Measurements from ENCODE around the gene GCK. TPM values are rescaled to one million over a fixed set of nuclear protein-coding genes. Genes with fewer than 3 reads are reported as not detected.

Gene GCK
- polyA plus RNA-seq, result 1 to 10 TPM in 1 of 3 donors, under 1 TPM in 2; 0.56 to 1.4 (median 0.64) TPM

- 81 to 86% (median 82%) methylated on average over 11 of the region's 11 CpGs for WGBS, 3 donors
- no peak within 1 kb of the TSS for H3K27ac ChIP-seq (ENCODE audit: low read depth, low read length)
Observed at GRCh38 chr7:44189286-44189992, at the start of gene GCK. TSS of gene GCK (minus strand) at chr7:44189439. CDS start at chr7:44188953, 486 bp downstream.

- no peak overlapping the region for H3K27ac ChIP-seq (ENCODE audit: low read depth, low read length)
- WGBS, 3 donors, result 72 to 83% (median 82%) methylated on average over 17 of the region's 17 CpGs
Observed at GRCh38 chr7:44238116-44238695, 49.0 kb upstream of the GCK start.

GRCh38 chr7:44237696-44238095 is 48.5 kb upstream of the GCK start:
- 81 to 92% (median 90%) methylated on average over 10 of the region's 10 CpGs for WGBS, 3 donors

GRCh38 chr7:44236333-44236728 is 47.1 kb upstream of the GCK start:
- 53 to 63% (median 63%) methylated on average over 4 of the region's 4 CpGs for WGBS, 3 donors
- H3K27ac ChIP-seq (ENCODE audit: low read depth, low read length), result no peak overlapping the region

More at GRCh38 chr7:44237696-44238095, 48.5 kb upstream of the GCK start:
- no peak overlapping the region for H3K27ac ChIP-seq (ENCODE audit: low read depth, low read length)

GRCh38 chr7:44235582-44236332 is 46.5 kb upstream of the GCK start:
- no peak overlapping the region for H3K27ac ChIP-seq (ENCODE audit: low read depth, low read length)
- 70 to 86% (median 75%) methylated on average over 22 of the region's 22 CpGs for WGBS, 3 donors

- 85 to 88% (median 85%) methylated on average over 8 of the region's 8 CpGs for WGBS, 3 donors
- H3K27ac ChIP-seq (ENCODE audit: low read depth, low read length), result no peak overlapping the region
Observed at GRCh38 chr7:44235066-44235465, 45.8 kb upstream of the GCK start.

GRCh38 chr7:44232901-44233715 is 43.9 kb upstream of the GCK start:
- H3K27ac ChIP-seq (ENCODE audit: low read depth, low read length), result no peak overlapping the region
- WGBS, 3 donors, result 75 to 84% (median 77%) methylated on average over 21 to 22 of the region's 22 CpGs

GRCh38 chr7:44232396-44232795 is 43.2 kb upstream of the GCK start:
- WGBS, 3 donors, result 83 to 87% (median 86%) methylated on average over 13 of the region's 13 CpGs

GRCh38 chr7:44231088-44231487 is 41.8 kb upstream of the GCK start:
- no peak overlapping the region for H3K27ac ChIP-seq (ENCODE audit: low read depth, low read length)
- 87 to 93% (median 88%) methylated on average over 12 of the region's 12 CpGs for whole genome bisulfite sequencing, 3 donors

More at GRCh38 chr7:44232396-44232795, 43.2 kb upstream of the GCK start:
- no peak overlapping the region for H3K27ac ChIP-seq (ENCODE audit: low read depth, low read length)

GRCh38 chr7:44230286-44230685 is 41.0 kb upstream of the GCK start:
- H3K27ac ChIP-seq (ENCODE audit: low read depth, low read length), result no peak overlapping the region
- 85 to 91% (median 91%) methylated on average over 7 of the region's 7 CpGs for WGBS, 3 donors

GRCh38 chr7:44229546-44230105 is 40.4 kb upstream of the GCK start:
- H3K27ac ChIP-seq (ENCODE audit: low read depth, low read length), result no peak overlapping the region
- WGBS, 3 donors, result 81 to 84% (median 82%) methylated on average over 11 of the region's 11 CpGs

GRCh38 chr7:44228571-44229350 is 39.5 kb upstream of the GCK start:
- no peak overlapping the region for H3K27ac ChIP-seq (ENCODE audit: low read depth, low read length)
- 79 to 88% (median 82%) methylated on average over 21 to 29 of the region's 29 CpGs for WGBS, 3 donors

GRCh38 chr7:44227911-44228310 is 38.7 kb upstream of the GCK start:
- WGBS, 3 donors, result 69 to 87% (median 77%) methylated on average over 14 of the region's 14 CpGs
- H3K27ac ChIP-seq (ENCODE audit: low read depth, low read length), result no peak overlapping the region

GRCh38 chr7:44226396-44226753 is 37.1 kb upstream of the GCK start:
- 56 to 71% (median 59%) methylated on average over 15 to 17 of the region's 17 CpGs for WGBS, 3 donors

GRCh38 chr7:44225566-44226395 is 36.5 kb upstream of the GCK start:
- H3K27ac ChIP-seq (ENCODE audit: low read depth, low read length), result no peak overlapping the region
- 64 to 74% (median 66%) methylated on average over 26 of the region's 26 CpGs for WGBS, 3 donors

More at GRCh38 chr7:44226396-44226753, 37.1 kb upstream of the GCK start:
- H3K27ac ChIP-seq (ENCODE audit: low read depth, low read length), result no peak overlapping the region

GRCh38 chr7:44224974-44225565 is 35.8 kb upstream of the GCK start:
- no peak overlapping the region for H3K27ac ChIP-seq (ENCODE audit: low read depth, low read length)
- WGBS, 3 donors, result 65 to 75% (median 72%) methylated on average over 10 of the region's 10 CpGs

Data from adipose tissue (tissue), 3 donors.